ENCODE results near the gene COQ4.

DNA sequence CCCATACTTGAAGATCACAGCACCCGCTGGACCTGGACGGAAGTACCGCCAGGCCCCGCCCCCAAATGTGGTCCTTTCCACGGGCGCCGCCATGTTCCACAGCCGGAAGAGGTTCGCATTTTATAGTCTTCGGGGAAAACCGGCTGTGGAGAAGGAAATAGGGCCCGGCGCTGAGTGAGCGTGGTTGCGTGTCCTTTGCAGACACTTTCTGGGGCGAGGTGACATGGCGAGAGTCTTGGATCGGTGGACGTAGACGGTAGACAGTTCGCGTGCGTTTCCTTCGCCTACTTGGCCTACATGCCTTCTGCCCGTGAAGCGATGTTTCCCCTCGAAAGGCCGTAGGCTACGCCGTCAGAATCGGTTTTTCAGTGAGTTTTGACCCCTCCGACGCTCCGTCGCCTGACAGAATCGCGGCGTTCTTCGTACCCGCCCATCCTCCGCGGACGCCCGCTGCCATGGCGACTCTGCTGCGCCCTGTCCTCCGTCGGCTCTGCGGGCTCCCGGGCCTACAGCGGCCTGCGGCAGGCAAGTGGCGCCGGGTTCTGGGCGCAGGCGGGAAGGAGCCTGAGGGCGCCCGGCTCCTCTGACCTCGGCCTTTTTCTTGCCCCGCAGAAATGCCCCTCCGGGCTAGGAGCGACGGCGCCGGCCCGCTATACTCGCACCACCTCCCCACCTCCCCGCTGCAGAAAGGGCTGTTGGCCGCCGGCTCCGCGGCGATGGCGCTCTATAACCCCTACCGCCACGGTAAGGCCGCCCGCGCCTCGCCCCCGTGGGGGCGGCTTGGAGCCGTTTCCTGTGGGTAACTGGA is at the start of gene COQ4, which contains the start of gene TRUB2:
- TF ChIP-seq STAT1 (IDR thresholded peaks at IDR 0.05; ENCODE audit: unreplicated experiment) = no peak
- TF ChIP-seq, protein P1, sequence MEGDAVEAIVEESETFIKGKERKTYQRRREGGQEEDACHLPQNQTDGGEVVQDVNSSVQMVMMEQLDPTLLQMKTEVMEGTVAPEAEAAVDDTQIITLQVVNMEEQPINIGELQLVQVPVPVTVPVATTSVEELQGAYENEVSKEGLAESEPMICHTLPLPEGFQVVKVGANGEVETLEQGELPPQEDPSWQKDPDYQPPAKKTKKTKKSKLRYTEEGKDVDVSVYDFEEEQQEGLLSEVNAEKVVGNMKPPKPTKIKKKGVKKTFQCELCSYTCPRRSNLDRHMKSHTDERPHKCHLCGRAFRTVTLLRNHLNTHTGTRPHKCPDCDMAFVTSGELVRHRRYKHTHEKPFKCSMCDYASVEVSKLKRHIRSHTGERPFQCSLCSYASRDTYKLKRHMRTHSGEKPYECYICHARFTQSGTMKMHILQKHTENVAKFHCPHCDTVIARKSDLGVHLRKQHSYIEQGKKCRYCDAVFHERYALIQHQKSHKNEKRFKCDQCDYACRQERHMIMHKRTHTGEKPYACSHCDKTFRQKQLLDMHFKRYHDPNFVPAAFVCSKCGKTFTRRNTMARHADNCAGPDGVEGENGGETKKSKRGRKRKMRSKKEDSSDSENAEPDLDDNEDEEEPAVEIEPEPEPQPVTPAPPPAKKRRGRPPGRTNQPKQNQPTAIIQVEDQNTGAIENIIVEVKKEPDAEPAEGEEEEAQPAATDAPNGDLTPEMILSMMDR (conservative IDR thresholded peaks at IDR 0.05; ENCODE audit: low read depth in 2 of 2) = no peak
